Lung (tissue), 12 donors: ENCODE measurements around the gene FEV. TPM values are rescaled to one million over a fixed set of nuclear protein-coding genes. Genes with fewer than 3 reads are reported as not detected.

Experiments used
- ATAC-seq: fragments of 200-7000 bp; cut with Tn5 transposase; one replicate; pipeline ENCODE4 v1.9.1; 2020; ENCODE audit warnings: moderate number of reproducible peaks; ENCODE audit not compliant: insufficient read depth, low FRiP score
- DNase-seq, 3 donors: peaks; one replicate each; pipeline ENCODE4 v3.0.0-alpha.2; 2013 to 2017
- H3K27ac ChIP-seq, 2 donors: one replicate each; pipeline ENCODE4 v1.5.1; 2013; ENCODE audit warnings: mild to moderate bottlenecking in 2 of 2, moderate library complexity in 2 of 2, control low read depth in 1 of 2, inconsistent platforms in 1 of 2, low read depth in 1 of 2, low read length in 1 of 2
- H3K27me3 ChIP-seq, 3 donors: one replicate each; pipeline ENCODE4 v1.5.1; 2013; ENCODE audit warnings: low read length in 2 of 3; ENCODE audit not compliant: control insufficient read depth in 3 of 3, insufficient read depth in 3 of 3
- H3K36me3 ChIP-seq, 4 donors: one replicate each; pipeline ENCODE4 v1.5.1; 2013; ENCODE audit warnings: low read length in 4 of 4, mild to moderate bottlenecking in 1 of 4, moderate library complexity in 1 of 4; ENCODE audit not compliant: control insufficient read depth in 4 of 4, insufficient read depth in 4 of 4
- H3K4me1 ChIP-seq, 5 donors: one replicate each; pipeline ENCODE4 v1.5.1; 2013; ENCODE audit warnings: low read length in 5 of 5, mild to moderate bottlenecking in 2 of 5, moderate library complexity in 1 of 5; ENCODE audit not compliant: control insufficient read depth in 5 of 5, insufficient read depth in 5 of 5
- H3K4me3 ChIP-seq: one replicate; pipeline ENCODE4 v1.5.1; 2013; ENCODE audit warnings: mild to moderate bottlenecking, control low read depth, moderate library complexity
- H3K9ac ChIP-seq, 2 donors: one replicate each; pipeline ENCODE4 v1.5.1; 2013; ENCODE audit warnings: low read length in 2 of 2, control low read depth in 1 of 2; ENCODE audit not compliant: insufficient read depth in 1 of 2
- H3K9me3 ChIP-seq, 4 donors: one replicate each; pipeline ENCODE4 v1.5.1; 2013; ENCODE audit warnings: low read length in 3 of 4, mild to moderate bottlenecking in 1 of 4, moderate library complexity in 1 of 4; ENCODE audit not compliant: control insufficient read depth in 4 of 4, insufficient read depth in 3 of 4
- WGBS, 2 donors: extraction: QIAGEN DNeasy Blood & Tissue Kit; methylation state at CpG; one replicate each; pipeline ENCODE4 v1.1.7; 2013; 5-methylcytosine and 5-hydroxymethylcytosine counted together
- polyA plus RNA-seq, 2 donors: library from polyadenylated mRNA; stranded (reverse); fragments of 200-250 nt; gene quantifications; one replicate each; pipeline ENCODE4 v1.2.1, GENCODE V29; 2013
- total RNA-seq, 2 donors: library from RNA; depleted of rRNA in 1 of 2; stranded (reverse); fragments of >200 nt in 1 of 2; gene quantifications; one replicate each; pipeline ENCODE4 v1.2.1, GENCODE V29; 2014 to 2021
- TF ChIP-seq, protein P1 (sequence below): IDR thresholded peaks from 2 replicates; pipeline ENCODE4 v1.5.1; 2012; ENCODE audit warnings: mild to moderate bottlenecking; ENCODE audit errors: control extremely low read depth, extremely low read depth
- donor health status: control.
- donor health status: control.
- donor health status: Bipolar disorder and iron deficiency.
- donor health status: healthy.
- donor health status: DM: yes; HTN: yes; CAD: no.

Gene FEV
- total and polyA plus RNA-seq, 4 donors: not detected

DNA sequence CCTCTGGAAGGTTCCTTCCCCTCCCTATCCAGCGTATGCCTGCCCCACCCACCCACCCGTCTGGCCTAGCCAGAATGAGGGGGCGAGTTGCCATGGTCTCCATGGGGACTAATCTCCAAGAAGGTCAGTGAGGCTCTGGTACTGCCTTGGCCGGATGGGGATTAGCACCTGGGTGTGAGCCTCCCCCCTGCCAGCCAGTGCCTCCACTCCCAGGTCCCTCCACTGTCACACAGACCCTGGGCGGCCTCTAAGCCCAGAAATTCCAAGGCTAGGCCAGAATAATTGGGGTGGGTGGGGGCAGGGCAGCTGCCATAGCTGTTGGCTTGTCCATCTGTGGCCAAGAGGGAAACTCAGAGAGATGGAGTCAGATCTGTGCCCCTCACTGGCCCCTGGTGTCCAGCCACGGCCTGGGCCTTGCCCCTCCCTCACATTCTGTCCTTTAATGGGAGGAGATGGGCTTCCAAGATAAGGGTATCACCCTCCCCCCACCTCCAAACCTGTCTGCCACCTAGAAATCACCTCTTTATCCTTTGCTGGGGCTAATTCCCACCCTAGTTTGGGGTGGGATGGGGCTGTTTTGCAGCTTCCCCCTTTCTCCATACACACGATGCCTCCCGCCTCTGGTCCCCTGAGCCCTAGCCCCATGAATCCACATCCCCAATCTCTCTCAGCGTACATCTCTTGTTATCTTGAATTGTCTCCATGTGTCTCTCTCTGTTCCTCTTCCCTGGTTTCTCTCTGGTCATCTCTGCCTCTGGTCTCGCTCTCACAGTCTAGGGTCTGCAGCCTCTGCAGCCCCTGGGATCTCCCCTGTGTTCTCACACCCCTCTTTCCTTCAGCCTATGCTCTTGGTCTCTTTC, 14.3 kb upstream of the FEV start:
- TF ChIP-seq, protein P1, sequence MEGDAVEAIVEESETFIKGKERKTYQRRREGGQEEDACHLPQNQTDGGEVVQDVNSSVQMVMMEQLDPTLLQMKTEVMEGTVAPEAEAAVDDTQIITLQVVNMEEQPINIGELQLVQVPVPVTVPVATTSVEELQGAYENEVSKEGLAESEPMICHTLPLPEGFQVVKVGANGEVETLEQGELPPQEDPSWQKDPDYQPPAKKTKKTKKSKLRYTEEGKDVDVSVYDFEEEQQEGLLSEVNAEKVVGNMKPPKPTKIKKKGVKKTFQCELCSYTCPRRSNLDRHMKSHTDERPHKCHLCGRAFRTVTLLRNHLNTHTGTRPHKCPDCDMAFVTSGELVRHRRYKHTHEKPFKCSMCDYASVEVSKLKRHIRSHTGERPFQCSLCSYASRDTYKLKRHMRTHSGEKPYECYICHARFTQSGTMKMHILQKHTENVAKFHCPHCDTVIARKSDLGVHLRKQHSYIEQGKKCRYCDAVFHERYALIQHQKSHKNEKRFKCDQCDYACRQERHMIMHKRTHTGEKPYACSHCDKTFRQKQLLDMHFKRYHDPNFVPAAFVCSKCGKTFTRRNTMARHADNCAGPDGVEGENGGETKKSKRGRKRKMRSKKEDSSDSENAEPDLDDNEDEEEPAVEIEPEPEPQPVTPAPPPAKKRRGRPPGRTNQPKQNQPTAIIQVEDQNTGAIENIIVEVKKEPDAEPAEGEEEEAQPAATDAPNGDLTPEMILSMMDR: no peak
- WGBS, 2 donors: 46 to 53% methylated on average over 8 to 10 of the region's 10 CpGs
- Histone ChIP-seq H3K4me1 (peaks cover 0 to 19% (median 4%) of the 10 kb centered on the region in 5 donors), H3K9ac (no peak overlapping the region), H3K27ac (no peak overlapping the region), H3K36me3 (no peaks in the 10 kb centered on the region), H3K9me3 (peaks cover 0 to 2% (median 0%) of the 10 kb centered on the region in 4 donors), H3K27me3 (peaks cover 0 to 84% (median 58%) of the 10 kb centered on the region in 3 donors), H3K4me3 (no peak overlapping the region)
- ATAC-seq (no peak), DNase-seq (no peak)

GRCh38 chr2:218998414-218999002, 13.5 kb upstream of the FEV start:
- Histone ChIP-seq H3K9ac (no peak overlapping the region), H3K27ac (no peak overlapping the region), H3K36me3 (no peaks in the 10 kb centered on the region), H3K9me3 (no peaks in the 10 kb centered on the region), H3K4me3 (no peak overlapping the region), H3K27me3 (peaks cover 0 to 84% (median 58%) of the 10 kb centered on the region in 3 donors), H3K4me1 (peaks cover 0 to 23% (median 8%) of the 10 kb centered on the region in 5 donors)
- DNase-seq (no peak), ATAC-seq (no peak)
- TF ChIP-seq, protein P1: no peak
- WGBS, 2 donors: 58 to 64% methylated on average over 12 of the region's 12 CpGs

DNA sequence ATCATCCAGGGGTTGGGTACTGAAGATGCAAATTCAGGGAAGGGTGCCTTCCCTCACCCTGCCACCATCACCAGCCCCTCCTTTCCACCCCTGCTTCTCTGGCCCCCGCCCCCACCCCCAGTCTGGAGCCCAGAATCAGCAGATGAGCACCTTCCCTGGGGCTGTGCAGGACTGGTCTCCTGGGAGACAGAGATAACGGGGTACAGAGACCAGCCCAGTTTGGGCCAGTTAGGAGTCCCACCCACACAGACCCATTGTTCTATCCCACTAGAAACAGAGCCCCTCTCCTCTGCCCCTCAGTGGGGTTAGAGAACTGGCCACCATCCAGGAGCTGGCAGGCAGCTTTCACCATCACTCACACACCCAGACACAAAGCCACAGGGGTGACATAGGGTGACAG, 12.7 kb upstream of the FEV start:
- Histone ChIP-seq H3K27me3 (peaks cover 0 to 83% (median 56%) of the 10 kb centered on the region in 3 donors), H3K4me3 (no peak overlapping the region), H3K9ac (no peak overlapping the region), H3K27ac (no peak overlapping the region), H3K4me1 (peaks cover 0 to 25% (median 12%) of the 10 kb centered on the region in 5 donors), H3K9me3 (no peaks in the 10 kb centered on the region), H3K36me3 (no peaks in the 10 kb centered on the region)
- 39 to 48% methylated on average over 2 of the region's 2 CpGs for WGBS, 2 donors
- ATAC-seq (no peak), DNase-seq (no peak)
- TF ChIP-seq, protein P1: no peak
